Right lobe of liver (tissue), 6 donors: ENCODE data around the gene ELOA. TPM values are rescaled to one million over a fixed set of nuclear protein-coding genes. Genes with fewer than 3 reads are reported as not detected.
"Not testable (repeated sequence)": the region's sequence is repeated elsewhere in the genome, so short reads cannot be mapped to it uniquely, and the experiment has no call there.

ENCODE experiments used
- ATAC-seq, 4 donors: fragments of 200-7000 bp; cut with Tn5 transposase; one replicate each; pipeline ENCODE4 v1.9.1; 2020; ENCODE audit warnings: mild to moderate bottlenecking in 4 of 4, moderate library complexity in 4 of 4
- DNase-seq, 3 donors: peaks; one replicate each; pipeline ENCODE4 v3.0.0-alpha.2; 2020
- H3K27ac ChIP-seq, 3 donors: fragments of 200-600 bp; one replicate each; pipeline ENCODE4 v1.8.0; 2022
- H3K27me3 ChIP-seq, 2 donors: fragments of 200-600 bp; one replicate each; pipeline ENCODE4 v1.8.0; 2022
- H3K36me3 ChIP-seq, 4 donors: fragments of 200-600 bp; sonication (generic) in 1 of 4; one replicate each; pipeline versions ENCODE4 v1.5.1 to v1.8.0; 2017 to 2022; ENCODE audit warnings: control low read depth in 1 of 4
- H3K4me1 ChIP-seq, 4 donors: fragments of 200-600 bp; sonication (generic) in 1 of 4; one replicate each; pipeline versions ENCODE4 v1.5.1 to v1.8.0; 2017 to 2022; ENCODE audit warnings: control low read depth in 1 of 4
- H3K4me3 ChIP-seq, 3 donors: fragments of 200-600 bp; one replicate each; pipeline ENCODE4 v1.8.0; 2022
- H3K9me3 ChIP-seq, 4 donors: fragments of 200-600 bp; sonication (generic) in 1 of 4; one replicate each; pipeline versions ENCODE4 v1.5.1 to v1.8.0; 2017 to 2022; ENCODE audit warnings: control low read depth in 1 of 4
- CTCF ChIP-seq, 4 donors: fragments of 200-600 bp in 3 of 4; fragments of 450-650 bp in 1 of 4; IDR thresholded peaks; one replicate each; pipeline versions ENCODE4 v1.5.1 to v1.8.0; 2016 to 2022; ENCODE audit warnings: antibody characterized with exemption in 4 of 4, mild to moderate bottlenecking in 2 of 4
- POLR2A ChIP-seq: fragments of 450-650 bp; IDR thresholded peaks from one replicate; pipeline ENCODE4 v1.6.1; 2017; ENCODE audit warnings: antibody characterized with exemption, mild to moderate bottlenecking
- WGBS: methylation state at CpG from one replicate; pipeline ENCODE4 v1.1.6; 2018; ENCODE audit warnings: low coverage, low lambda C conversion rate; ENCODE audit not compliant: insufficient coverage; ENCODE audit errors: missing lambda C conversion rate; 5-methylcytosine and 5-hydroxymethylcytosine counted together
- intact Hi-C, 2 donors: fragments of 100-400 bp; cut with DNase I; formaldehyde crosslinking; loops; one replicate each; pipeline versions ENCODE4 v1.11.2 to v1.14.1; 2022
- total RNA-seq, 6 experiments: library from RNA; depleted of rRNA in 2 of 6; stranded (reverse); fragments of >200 nt in 2 of 6; fragmentation: NEBNext Ultra II Directional in 3 of 6; extraction: Animal tissue kit (Norgen Biotek cat#: 25700) in 3 of 6; gene quantifications; one replicate each; pipeline versions ENCODE4 v1.1.0 to v1.2.4, GENCODE V29; 2016 to 2023
- donor health status: DM: no; HTN: yes; CAD: no.
- donor health status: DM: no; HTN: no; CAD: no.
- donor health status: DM: no; HTN: no; CAD: no.
- donor health status: DM: no; HTN: yes; CAD: no.
- donor health status: DM: no; HTN: yes; CAD: no.

Gene ELOA
- total RNA-seq, 6 experiments from 2014 or later: 21.1 to 42.2 (median 36.1) TPM

DNA sequence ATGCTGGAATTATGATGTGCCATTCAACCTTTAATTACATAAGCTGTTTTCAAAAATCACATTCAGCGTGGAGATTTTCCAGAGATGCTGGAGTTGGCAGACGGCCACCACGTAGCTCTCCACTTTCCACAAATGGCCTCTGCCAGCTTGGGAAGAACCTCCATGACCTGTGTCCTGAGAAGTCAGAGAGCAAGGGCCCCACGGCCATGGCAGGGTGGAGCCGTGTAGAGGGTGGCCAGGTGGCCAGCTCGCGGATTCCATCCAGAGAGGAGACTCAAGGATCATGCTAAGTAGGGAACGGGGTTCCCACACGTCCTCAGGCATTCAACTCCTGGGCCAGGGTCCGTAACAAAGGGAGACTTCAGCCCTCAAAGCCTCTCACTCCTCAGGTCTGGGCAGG is 58.6 kb downstream of the ELOA start:
- ATAC-seq (peak in 2 of 4 donors; percentile 14), DNase-seq (peak; percentile 55 to 84 (median 84))
- WGBS: 7% methylated on average over 3 of the region's 10 CpGs
- Histone ChIP-seq H3K9me3 (no peaks in the 10 kb centered on the region), H3K4me1 (peaks cover 0 to 52% (median 14%) of the 10 kb centered on the region in 4 donors), H3K27me3 (no peaks in the 10 kb centered on the region), H3K27ac (peak overlapping the region in 2 of 3 donors; percentile 94 to 96), H3K4me3 (peak overlapping the region in 2 of 3 donors; percentile 76 to 80), H3K36me3 (peaks cover 0 to 30% (median 4%) of the 10 kb centered on the region in 4 donors)
- intact Hi-C loops: loop anchor here in 1 of 2 donors (10.0 kb wide), 1 partner anchor 63 kb away; the partner anchor contains the start of gene FUCA1
- no peak for TF ChIP-seq POLR2A
- no peak for TF ChIP-seq CTCF (IDR thresholded peaks at IDR 0.05)

GRCh38 chr1:23802809-23803342 is 59.6 kb downstream of the ELOA start:
- peak overlapping the region in 1 of 3 donors; percentile 96 for H3K27ac ChIP-seq
- H3K27me3 ChIP-seq, H3K9me3 ChIP-seq, ATAC-seq, H3K4me3 ChIP-seq, DNase-seq: not testable (repeated sequence)
- peaks cover 0 to 52% (median 14%) of the 10 kb centered on the region in 4 donors for H3K4me1 ChIP-seq
- 90% methylated on average over 6 of the region's 7 CpGs for WGBS
- peaks cover 0 to 31% (median 7%) of the 10 kb centered on the region in 4 donors for H3K36me3 ChIP-seq
- intact Hi-C loops: loop anchor here in 1 of 2 donors (10.0 kb wide), 1 partner anchor 62 kb away; the partner anchor contains the start of gene FUCA1

DNA sequence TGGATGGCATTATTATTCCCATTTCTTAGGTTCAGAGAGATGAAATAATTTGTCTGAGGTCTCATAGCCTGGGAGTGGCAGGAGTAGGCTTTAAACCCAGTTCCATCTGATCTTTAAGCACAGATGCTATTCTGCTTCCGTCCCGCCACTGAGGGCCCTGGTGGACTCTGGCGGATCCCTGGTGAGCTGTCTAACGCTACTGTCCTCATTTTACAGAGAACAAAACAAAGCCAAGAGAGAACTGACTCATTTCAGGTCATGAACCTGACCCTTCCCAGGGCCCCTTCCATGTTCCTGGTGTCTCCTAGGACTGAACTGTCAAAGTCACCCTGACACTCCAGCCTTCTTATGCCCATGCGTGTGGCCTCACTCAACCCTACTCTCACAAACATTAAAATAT is 60.4 kb downstream of the ELOA start:
- no peaks in the 10 kb centered on the region for H3K9me3 ChIP-seq
- no peak for TF ChIP-seq CTCF (IDR thresholded peaks at IDR 0.05)
- TF ChIP-seq POLR2A: no peak
- 86% methylated on average over 5 of the region's 5 CpGs for WGBS
- peaks cover 0 to 51% (median 14%) of the 10 kb centered on the region in 4 donors for H3K4me1 ChIP-seq
- ATAC-seq (no peak), DNase-seq (no peak)
- peaks cover 0 to 32% (median 8%) of the 10 kb centered on the region in 4 donors for H3K36me3 ChIP-seq
- intact Hi-C loops: loop anchor here in 1 of 2 donors (10.0 kb wide), 1 partner anchor 61 kb away; the partner anchor contains the start of gene FUCA1
- peak overlapping the region in 1 of 3 donors; percentile 38 for H3K27ac ChIP-seq
- no peak overlapping the region for H3K4me3 ChIP-seq
- no peaks in the 10 kb centered on the region for H3K27me3 ChIP-seq

DNA sequence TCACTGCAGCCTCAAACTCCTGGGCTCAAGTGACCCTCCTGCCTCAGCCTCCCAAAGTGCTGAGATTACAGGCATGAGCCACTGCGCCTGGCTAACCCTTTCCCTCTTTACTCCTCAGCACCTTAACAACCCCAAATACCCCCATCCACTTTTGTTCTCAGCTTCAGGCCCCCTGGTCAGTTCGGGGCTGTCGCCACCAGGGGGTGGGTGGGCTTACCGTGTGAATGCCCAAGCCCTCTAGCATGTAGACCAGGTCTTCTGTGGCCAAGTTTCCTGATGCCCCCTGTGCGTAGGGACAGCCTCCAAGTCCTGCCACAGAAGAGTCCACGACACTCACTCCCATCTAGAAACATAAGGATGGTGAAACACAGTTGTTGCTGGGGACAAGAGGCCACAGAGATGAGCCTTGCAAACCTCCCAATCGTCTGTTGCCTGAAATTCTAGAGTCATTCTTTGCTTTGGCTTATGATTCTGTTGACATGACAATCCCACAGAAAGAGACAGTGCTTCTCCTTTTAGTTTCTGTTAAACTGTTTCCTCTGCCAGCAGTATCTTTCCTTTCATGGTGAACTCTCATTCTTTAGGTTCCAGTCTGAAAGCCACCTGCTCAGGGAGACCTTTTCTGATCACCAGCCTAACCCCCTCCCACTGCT is 61.0 kb downstream of the ELOA start:
- ATAC-seq (no peak), DNase-seq (no peak)
- intact Hi-C loops: loop anchor here in 1 of 2 donors (10.0 kb wide), 1 partner anchor 60 kb away; the partner anchor contains the start of gene FUCA1
- TF ChIP-seq CTCF (IDR thresholded peaks at IDR 0.05) (no peak), POLR2A (no peak)
- H3K36me3 ChIP-seq: peaks cover 0 to 33% (median 8%) of the 10 kb centered on the region in 4 donors
- no peak overlapping the region for H3K4me3 ChIP-seq
- H3K4me1 ChIP-seq: peaks cover 0 to 44% (median 11%) of the 10 kb centered on the region in 4 donors
- H3K27ac ChIP-seq: peak overlapping the region in 1 of 3 donors; percentile 38
- H3K27me3 ChIP-seq: no peaks in the 10 kb centered on the region
- no peaks in the 10 kb centered on the region for H3K9me3 ChIP-seq
- 79% methylated on average over 5 of the region's 7 CpGs for whole genome bisulfite sequencing

DNA sequence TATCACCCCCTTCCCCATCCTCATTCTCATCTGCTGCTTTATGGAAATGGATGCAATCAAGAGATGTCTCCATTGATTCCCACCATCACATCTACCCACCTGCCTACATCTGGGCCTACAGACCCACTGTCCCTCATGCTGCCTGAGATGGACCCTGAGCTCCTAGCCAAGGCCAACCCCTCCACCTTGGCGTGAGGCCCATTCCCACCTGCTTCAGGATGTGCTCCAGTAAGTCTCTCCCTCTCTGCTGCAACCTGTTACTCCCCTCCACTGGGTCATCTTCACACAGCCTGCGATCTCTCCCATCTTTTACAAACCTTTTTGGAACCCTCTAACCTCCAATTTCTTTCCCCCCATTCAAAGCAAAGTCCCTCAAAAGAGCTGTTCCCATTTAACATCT is 61.8 kb downstream of the ELOA start:
- Histone ChIP-seq H3K9me3 (no peaks in the 10 kb centered on the region), H3K36me3 (peaks cover 0 to 33% (median 8%) of the 10 kb centered on the region in 4 donors), H3K4me3 (no peak overlapping the region), H3K4me1 (peaks cover 0 to 46% (median 13%) of the 10 kb centered on the region in 4 donors), H3K27ac (no peak overlapping the region), H3K27me3 (no peaks in the 10 kb centered on the region)
- TF ChIP-seq CTCF (IDR thresholded peaks at IDR 0.05): no peak
- no peak for TF ChIP-seq POLR2A
- DNase-seq (no peak), ATAC-seq (no peak)
- 100% methylated on average over 2 of the region's 2 CpGs for WGBS
- intact Hi-C loops: loop anchor here in 1 of 2 donors (10.0 kb wide), 1 partner anchor 60 kb away; the partner anchor contains the start of gene FUCA1
